DMS53 treated with DMSO at 0.1 percent for 48 hours (cell line): Measurements from ENCODE around the gene C10orf95.

Experiments used
- DNase-seq: peaks from one replicate; lab custom pipeline; 2025; ENCODE audit not compliant: unreplicated experiment; lab: John Stamatoyannopoulos, UW

The C10orf95 gene

GRCh38 chr10:102403115-102403514, 48.2 kb downstream of the C10orf95 start:
- DNase-seq: no peak

GRCh38 chr10:102402512-102402896, 48.8 kb downstream of the C10orf95 start:
- no peak for DNase-seq

- DNase-seq: no peak
Measured at GRCh38 chr10:102401735-102402511, 49.4 kb downstream of the C10orf95 start.

DNA sequence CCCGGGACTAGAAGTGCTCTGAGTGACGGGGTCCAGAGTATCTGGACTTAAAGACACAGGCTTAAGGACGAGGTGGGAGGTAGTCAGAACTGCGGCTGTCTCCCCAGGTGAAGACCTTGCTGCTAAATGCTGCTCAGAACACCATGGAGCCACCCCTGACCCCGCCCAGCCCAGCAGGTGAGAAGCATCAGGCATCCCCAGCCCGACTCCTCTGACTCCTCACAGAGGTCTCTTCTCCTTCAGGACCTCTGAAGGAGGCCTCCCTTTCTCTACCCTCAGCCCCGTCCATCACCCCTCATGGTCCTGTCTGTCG, 50.0 kb downstream of the C10orf95 start:
- no peak for DNase-seq

GRCh38 chr10:102400598-102401341, 50.6 kb downstream of the C10orf95 start:
- DNase-seq: no peak

- no peak for DNase-seq
Measured at GRCh38 chr10:102400076-102400475, 51.3 kb downstream of the C10orf95 start.
